DMS153 (cell line): ENCODE results near the gene PTPN4.

Experiments
- DNase-seq: peaks from one replicate; lab custom pipeline; 2025; lab: John Stamatoyannopoulos, UW

The PTPN4 gene

DNA sequence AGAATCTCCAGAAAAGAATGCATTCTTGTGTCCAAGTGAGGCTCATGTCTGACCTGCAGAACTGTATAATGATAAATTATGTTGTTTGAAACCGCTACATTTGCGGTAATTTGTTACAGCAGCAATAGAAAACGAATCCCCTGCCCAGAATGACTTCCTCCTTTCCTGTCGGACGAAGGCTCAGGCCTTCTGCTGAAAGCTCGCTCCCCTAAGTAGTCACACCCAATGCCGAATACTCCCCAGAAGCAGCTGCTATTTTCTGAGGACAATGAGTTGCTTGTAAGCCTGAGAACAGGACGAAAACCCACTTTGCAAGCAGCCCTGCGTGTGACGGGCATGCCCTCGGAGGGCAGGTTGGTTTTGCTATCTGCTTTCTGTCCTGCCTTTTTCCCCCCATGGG, 27.7 kb upstream of the PTPN4 start:
- DNase-seq = no peak

DNA sequence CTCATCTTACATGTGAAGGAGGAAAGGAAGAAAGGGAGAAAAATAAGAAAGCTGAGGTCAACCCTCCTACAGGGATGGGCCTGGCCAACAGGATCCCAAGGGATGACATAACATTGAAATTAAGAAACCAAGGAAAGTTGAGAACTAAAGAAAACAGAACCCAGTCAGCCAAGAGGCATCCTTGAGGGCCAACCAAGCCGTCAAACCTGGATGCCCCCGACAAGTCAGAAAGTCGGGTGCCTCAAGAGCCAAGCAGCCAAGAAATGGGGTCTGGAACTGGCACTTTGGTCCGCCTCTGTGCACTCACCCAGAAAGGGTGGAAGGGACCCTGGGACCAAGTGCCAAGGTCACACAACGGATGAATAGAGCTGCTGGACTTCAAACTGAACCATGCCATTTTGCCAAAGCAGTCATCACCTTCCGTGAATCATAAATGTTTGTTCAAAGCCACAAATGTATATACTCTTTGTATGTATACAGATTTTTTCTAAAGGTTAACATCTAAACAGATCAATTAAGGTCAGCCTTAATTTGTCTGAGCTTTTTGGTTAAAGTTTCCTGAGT, 27.0 kb upstream of the PTPN4 start:
- no peak for DNase-seq

DNA sequence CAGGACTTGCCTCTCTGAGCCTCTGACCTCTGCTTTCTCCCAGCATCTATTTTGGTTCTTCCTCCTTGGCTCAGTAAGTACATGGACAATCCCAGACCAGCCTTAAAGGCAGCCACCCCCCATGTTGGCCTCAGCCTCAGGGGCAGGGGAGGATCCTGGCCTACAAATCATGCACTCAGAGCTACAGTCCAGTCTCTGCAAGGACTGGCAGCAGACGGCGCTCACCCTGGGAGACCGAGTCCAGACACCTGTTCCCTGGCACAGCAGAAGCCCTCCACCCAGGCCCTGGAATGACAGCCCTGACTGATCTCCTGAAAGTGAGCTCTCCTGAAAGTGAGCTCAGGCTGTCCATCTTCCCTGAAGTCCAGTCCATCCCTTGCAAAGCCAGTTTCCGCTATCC, 25.7 kb upstream of the PTPN4 start:
- no peak for DNase-seq

DNA sequence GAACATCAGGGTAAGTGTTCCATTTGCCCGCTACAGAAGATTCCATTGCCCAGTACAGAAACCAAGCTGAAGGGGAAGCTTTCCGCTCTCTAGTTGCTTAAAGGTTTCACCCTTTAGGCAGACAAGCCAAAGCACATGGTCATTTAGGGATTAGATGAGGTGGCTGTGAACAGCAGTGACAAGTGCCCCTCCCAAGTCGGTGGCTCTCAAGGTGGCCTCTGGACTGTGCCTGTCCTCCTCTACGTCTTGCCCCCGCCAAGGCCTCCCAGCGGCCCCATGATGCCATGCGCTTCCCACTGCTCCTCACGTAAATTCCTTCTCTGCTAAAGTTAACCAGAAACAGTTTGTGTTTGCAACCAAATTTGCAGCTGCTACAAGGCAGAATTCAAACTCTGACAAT, 24.2 kb upstream of the PTPN4 start:
- DNase-seq = no peak

DNA sequence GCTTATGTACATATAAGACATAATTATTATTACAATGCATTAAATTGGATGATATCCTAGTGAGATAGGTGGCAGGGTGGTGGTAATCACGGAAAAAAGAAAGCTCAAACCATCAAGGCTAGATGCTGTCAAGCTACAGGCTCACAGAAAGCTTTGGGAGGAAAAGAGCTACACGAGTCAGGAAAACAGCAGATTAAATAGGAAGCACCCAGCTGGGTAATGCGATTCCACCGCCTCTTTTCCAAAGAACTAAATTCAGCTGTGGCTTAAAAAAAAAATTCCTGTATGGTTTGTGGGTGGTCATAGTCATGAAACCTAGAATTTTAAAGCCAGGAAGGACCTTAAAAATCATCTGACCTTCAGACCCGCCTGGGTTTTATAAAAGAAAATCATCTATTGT, 23.7 kb upstream of the PTPN4 start:
- DNase-seq = no peak

DNA sequence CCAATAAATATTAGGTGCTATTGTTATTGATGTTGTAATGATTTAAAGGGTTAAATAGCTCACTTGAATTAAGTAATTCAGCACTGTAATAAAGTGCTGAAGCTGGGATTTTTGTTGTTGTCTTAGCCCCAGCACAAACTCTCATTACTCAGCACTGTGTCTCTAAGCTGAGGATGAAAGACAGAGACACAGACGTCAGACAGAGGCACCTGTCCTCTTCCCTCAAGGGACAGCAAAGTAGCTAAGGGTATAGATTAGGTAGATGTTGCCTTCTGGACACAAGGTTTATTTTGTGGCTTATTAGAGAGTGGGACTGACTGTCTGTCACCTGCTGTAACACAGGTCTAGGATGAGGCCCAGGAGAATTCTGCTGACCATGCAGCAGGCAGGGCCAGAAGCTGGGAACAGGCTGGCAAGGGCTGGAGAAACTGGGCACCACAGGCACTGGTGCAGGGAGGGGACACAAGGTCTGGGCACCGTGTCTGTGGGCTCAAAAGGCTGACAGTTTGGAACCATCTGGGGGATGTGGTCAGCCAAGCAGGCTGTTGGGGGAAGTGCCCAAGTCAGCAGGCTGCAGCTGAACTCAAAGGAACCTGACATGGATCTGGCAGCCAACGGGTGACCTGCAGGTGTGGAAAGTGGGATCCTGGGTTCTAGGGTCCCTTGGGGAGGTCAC, 20.0 kb upstream of the PTPN4 start:
- DNase-seq = no peak

DNA sequence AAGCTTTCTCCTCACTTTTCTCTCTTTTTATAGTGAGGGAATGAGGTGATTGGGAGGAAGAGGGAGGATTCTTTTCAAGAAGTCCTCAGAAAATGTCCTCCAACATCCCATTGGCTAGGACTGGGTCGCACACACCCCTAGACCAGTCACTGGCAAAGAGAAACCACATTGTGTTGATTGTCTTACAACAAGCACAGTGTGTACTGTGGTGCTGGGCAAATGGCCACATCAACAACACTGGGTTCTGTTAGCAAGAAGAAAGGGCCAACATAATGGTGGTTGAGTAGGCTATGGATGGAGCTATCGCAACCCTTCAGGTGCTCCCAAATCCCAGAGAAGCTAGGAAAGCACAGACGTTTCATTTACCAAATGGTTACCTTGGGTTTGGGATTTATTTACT, 18.7 kb upstream of the PTPN4 start:
- DNase-seq = no peak

DNA sequence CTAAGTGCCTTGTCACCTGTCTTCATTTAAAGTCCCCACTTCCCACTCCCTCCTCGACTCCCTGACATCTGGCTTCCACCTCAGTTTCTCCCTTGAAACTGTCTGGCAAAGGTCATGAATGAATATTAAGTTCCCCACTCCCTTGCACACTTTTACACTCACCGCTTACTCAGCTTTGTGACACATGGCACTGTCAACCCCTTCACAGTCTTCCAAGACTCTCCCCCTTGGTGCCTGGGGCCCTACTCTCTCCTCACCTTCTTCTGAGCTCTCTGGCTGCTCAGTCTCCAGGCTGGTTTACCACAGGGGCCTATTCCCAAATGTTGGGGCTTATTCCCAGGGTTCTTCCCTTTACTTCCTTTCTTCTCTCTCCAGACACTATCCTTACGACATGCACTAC, 17.9 kb upstream of the PTPN4 start:
- no peak for DNase-seq

DNA sequence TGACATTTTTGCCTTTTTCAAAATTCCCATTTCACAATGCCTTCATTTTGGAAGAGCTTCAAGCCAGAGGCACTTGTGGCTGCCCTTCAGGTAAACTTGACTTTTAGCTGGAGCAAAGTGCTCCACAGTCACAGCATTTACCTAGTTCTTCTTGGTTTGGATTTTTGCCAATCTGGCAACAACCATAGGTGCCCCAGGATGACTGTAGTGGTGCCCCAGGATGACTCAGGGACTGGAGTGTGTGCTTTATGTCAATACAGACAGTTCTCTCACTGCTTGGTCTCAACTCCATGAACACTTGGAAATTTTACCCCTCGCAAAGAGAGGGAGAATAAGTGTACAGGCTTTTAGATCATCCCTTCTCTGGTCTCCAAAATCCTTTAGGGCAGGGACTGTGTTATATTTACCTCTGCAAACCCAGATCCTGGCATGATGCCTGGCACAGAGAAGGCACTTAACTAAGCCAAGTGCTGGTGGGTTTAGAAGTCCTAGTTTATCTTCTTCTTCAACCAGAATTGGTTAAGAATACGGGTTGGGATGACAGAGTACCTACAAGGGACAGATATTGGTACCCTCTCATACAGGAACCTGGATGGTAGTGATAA, 15.3 kb upstream of the PTPN4 start:
- DNase-seq = peak; percentile 74

DNA sequence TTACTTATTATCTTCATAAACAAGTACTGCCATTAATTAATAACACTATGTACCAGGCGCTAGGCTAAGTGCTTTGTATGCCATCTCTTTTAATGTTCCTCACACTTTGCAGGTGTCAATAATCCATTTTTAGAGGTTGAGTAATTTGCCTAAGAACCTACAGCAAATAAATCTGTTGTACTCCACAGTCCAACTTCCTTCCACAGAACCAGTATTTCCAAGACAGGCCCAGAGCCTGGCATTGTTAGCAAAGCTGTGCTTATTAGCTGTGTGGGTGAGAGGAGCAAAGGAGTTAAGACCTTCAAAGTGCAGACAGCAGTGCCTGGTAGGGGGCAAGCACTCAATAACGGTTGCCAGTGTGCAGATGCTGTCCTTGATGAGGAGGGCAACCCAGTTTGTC, 14.2 kb upstream of the PTPN4 start:
- DNase-seq = no peak

DNA sequence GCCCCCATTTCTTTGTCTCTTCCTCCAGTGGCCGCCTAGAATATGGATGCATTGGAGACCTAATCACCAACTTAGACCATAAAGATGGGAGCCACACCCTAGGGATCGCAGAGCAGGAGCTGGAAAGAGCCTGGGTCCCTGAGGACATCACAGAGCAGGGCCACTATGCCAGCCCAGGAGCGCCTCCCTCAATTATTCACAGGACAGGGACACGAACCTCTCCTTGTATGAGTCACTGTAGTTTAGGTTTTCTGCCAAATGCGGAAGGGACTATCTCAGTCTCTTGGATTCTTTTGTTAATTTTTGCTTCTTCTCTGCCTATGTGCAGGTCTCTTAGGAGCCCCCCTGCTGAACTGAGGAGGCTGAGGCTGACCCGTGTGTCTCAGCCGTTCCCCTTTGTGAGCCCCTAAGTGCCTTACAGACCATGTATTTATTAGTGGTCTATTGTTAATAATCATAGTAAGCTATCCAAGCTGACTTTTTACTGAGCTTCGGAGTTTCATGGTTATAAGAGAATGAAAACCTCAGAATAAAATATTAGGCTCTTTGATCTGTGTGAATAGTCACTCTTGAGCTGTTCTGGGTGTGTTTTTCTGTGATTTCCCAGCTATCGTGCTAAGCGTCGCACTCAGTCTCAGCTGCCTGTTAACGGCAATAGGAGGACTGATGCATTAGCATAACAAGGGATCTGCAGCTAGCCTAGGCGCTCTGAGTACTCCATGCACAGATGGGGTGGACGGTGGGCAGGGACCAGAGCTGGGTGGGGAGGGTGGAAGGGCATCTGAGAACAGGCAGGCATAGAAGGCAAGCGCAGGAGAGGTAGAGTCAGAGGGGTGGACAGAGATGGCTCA, 12.7 kb upstream of the PTPN4 start:
- no peak for DNase-seq

DNA sequence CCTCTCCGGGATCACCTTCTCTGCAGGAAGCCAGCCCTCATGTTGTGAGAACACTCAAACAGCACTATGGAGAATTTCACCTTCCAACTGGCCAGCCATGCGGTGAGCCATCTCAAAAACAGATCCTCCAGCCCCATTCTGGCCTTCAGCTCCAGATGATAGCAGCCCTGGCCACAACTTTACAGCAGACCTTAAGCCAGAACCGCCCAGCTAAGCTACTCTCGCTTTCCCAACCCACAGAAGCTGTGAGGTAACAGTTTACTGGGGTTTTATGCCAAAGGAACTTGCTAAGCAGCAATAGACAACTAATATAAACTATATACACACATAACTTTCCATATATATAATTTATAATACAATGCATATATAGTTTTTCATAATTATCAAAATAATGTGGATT, 11.6 kb upstream of the PTPN4 start:
- DNase-seq = no peak

DNA sequence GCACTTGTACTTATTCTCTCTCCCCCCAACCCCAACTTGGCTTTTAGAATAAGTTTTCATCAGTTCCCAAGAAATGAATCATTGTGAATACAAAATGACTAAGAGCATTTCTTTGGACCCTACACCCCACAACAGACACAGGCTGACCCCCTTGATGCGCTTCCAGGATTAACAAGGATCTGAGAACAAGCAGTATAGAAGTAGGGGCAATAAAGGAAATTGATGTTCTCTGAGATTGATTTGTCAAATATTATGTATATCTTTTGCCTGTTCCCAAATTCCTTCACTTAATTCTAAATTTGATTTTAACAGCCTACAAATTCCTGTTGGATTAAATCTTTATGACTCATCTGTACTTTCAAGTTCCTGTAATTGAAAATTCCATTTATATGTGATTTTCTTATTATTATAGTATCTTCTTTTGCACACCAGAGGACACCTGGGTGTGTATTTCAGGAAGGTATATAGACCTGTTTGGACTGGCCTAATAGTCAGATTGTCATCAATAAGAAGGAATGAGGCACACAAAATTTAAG, 10.2 kb upstream of the PTPN4 start:
- no peak for DNase-seq

DNA sequence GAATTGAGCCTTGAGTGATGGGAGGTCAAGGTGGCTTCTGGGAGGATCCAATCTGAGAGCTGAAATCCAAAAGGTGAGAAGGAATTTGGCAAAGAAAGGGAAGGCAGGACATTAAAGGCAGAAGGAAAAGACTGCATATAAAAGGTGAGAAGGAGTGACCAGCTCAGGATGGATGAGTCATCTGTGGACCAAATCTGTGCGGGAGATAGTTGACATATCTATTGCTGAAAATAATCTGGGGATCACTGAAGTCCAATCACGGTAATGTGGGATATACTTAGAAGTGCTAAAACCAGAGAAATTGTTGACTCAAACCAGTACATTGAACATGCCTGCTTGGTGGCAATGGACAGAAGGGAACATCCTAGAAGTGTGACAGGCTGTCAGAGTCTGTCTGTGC, 8.0 kb upstream of the PTPN4 start:
- no peak for DNase-seq

DNA sequence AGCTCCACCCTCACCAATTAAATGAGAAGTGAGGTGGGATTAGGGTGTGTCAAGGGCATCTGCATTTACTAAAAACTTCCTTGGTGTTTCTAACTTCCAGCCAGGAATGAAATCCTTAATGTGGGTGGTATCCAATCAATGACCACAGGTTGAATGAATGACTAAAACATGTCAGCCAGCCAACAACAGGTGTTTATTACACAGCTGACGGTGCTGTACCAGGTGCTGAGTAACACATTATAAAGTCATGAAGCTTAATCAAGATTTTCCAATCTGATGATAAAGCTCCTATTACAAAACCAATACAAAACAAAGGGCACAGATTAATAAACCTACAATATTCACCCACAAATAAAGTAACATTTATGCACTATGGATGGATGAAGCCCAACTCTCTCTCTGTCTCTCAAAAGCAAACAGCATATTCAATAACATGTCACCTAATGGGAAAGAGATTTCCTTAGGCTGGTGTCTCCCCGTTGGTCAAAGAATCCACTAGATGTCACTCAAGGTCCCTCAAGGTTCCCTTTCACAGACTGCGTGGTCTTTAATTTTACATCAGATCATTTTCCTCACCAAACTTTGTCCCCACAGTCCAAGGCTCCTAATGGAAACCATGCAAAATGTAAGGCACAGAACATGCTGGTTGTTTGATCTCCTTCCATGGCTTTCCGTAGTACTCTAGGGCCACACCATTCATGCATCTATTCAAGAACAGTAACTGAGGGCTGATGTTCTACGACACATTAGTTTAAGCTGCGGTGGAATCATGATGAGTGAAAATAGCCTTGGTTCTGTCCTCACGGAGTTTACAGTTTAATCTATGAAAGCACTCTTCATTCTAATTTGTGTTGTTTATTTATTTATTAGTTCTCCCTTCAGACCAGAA, 6.4 kb upstream of the PTPN4 start:
- peak; percentile 35 for DNase-seq

DNA sequence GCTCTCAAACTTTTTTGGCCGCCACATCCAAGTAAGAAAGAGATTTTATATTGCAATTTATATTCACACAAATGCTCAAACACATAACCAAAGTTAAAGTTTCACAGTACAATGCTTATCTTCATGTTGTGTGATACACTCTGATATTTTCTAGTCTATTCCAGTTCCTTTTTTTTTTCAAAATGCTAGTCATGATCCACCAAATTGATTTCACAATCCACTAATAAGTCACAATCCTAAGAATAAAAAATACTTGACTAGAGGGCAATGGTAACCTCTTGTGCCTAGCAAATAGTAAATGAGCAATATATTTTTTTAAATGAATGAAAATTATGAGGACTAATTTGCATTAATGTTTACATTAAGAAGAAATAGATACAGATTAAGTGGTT, 5.8 kb upstream of the PTPN4 start:
- DNase-seq = no peak

DNA sequence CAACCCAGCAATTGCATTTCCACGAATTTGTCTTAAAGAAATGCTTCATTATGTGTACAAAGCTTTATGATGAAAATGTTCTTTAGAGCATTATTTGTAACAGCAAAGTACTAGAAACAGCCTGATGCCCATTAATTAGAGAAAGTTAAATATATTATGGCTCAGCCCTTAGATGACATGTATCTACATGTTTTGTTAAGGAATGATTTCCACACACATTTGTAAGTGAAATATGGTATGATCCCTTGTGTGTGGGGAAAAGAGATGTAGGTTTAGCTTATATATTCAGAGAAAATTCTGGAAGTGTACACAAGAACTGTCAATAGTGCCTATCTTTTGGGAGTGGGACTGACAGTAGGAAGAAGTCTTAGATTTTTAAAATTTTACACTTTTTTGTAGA, 3.8 kb upstream of the PTPN4 start:
- DNase-seq = no peak

DNA sequence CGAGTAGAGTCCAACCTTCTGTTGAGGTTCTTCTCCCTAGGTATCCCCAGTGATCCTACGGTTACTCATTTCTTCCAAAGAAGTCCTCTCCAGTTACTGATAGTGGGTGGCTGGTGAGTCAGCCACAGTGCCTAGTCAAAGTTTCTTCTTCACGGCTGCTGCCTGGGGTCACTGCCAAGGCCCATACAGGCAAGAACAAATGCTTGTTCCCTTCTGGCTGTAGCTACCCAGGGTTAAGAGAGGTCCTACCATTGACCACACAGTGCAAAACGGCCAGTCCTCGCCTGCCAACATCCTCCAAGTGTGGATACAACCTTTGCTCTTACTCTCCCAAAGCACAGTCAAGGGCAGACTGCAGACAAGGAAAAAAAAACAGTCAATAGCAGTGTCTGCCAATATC, 2.9 kb upstream of the PTPN4 start:
- no peak for DNase-seq

DNA sequence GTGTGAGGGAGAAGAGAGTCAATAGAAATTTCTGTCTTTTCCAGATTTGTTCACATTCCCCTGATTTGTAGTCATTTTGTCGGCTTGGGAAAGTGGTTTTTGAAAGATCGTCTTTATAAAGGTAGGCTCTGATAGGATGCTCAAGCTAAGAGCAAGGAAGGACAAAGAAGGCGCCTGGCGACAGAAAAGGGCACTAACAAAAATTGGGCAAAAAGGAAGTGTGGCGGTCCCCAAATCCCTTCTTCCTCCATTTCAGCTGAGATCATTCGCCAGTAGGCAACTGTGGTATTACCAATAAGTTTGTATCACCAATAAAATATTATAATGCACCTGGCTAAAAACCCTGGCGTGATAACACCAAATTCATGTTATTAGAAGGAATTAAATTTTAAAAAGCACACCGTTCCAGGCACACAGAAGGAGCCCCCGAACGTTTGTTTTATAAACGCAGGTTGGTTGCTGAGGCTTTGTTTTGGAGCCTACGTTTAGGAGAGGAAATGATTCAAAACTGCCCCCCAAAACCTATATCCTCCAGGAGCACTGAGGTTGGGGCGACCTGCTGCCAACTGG, 756 bp upstream of the PTPN4 start:
- DNase-seq = no peak

DNA sequence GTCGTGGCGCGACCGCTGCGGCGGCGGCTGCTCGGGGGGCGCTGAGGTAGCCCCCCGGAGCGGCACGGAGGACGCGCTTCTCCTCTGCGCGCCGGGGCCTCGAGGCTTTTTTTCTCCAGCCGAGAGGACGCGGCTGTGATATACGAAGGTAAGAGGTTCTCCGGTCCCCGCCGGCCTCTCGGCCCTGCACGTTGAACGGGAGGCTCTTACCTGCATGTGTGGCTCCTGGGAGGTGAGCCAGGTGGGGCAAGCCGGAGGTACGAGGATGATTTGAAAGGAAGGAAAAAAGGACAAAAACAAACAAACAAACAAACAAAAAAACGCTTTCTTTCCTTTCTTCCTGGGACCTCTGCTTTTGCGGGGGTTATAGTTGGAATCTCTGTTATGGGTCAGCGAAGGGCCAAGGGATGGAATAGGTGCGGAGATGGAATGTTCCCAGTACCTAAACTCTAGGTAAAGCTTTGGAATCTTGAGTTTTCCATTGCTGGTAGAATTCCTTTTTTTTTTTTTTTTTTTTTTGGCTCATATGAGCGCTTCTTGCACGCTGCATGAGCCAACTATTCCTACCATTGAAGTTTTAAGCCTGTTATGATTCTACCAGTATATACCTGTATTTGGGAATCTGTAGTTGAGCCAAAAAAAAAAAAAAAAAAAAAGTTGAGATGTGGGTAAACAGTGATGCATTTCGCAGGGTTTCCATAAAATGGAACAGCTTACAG, 674 bp downstream of the PTPN4 start:
- DNase-seq = peak; percentile 19

DNA sequence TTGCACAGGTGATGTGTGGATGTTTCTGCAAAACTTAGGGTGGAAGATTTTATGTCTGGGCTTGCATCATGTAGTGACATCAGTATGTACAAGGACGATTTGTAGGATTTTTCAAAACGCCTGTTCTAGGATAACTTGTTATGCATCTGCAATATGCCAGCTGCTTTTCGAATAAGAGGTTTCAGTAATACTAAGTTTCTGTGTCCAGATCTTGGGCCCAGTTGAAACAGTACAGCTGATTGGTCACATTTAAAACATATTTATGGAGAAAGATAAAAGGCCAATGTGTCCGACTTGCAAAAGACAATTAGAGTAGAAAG, 1.2 kb downstream of the PTPN4 start:
- DNase-seq = no peak
